ENCODE measurements around the gene GUK1.
"Not testable (repeated sequence)": the region's sequence is repeated elsewhere in the genome, so short reads cannot be mapped to it uniquely, and the experiment has no call there.

The GUK1 gene

GRCh38 chr1:228165372-228166169 lies 25.5 kb downstream of the GUK1 start, which contains the start of gene IBA57:
IBA57 (plus strand) TSS chr1:228165804; CDS start chr1:228165817, 13 bp downstream.
- no peak for FAIRE-seq

DNA sequence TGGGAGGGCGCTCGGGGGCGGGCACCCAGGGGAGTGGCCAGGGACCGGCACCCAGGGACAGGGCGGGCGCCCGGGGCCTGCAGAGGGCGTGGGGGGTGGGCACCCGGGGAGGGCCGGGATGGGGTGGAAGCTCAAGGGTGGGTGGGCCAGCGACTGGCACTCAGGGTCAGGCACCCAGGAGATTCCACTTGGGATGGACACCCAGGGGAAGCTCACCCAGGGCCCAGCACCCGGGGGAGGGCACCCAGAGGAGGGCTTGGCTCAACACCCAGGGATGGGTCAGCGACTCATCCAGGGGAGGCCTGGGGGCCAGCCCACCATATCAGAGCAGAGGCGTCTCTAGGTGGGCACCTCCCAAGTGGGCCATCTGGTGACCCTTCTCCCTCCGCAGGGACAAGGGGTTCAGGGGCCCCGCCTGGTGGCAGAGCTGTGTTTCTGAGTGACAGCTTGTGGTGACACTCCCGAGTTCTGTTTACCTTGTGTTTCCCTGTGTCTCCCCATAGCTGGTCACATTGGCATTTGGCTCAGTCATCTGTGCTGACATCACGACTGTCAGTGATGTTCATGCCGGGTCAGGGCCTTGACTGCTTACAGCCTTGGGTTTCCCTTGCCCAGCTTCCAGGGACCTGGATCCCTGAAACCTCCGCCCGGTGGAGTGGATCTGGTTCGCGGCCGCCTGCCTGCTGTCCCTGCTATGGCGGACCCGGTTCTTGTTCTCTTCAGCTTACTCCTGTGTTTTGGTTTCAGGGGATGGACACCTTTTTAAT lies 26.3 kb downstream of the GUK1 start:
- FAIRE-seq = no peak

GRCh38 chr1:228168563-228169270 lies 28.6 kb downstream of the GUK1 start:
- no peak for FAIRE-seq

- no peak for FAIRE-seq
Measured at GRCh38 chr1:228169345-228169744, 29.3 kb downstream of the GUK1 start.

- FAIRE-seq = no peak
Measured at GRCh38 chr1:228170666-228171065, 30.6 kb downstream of the GUK1 start.

DNA sequence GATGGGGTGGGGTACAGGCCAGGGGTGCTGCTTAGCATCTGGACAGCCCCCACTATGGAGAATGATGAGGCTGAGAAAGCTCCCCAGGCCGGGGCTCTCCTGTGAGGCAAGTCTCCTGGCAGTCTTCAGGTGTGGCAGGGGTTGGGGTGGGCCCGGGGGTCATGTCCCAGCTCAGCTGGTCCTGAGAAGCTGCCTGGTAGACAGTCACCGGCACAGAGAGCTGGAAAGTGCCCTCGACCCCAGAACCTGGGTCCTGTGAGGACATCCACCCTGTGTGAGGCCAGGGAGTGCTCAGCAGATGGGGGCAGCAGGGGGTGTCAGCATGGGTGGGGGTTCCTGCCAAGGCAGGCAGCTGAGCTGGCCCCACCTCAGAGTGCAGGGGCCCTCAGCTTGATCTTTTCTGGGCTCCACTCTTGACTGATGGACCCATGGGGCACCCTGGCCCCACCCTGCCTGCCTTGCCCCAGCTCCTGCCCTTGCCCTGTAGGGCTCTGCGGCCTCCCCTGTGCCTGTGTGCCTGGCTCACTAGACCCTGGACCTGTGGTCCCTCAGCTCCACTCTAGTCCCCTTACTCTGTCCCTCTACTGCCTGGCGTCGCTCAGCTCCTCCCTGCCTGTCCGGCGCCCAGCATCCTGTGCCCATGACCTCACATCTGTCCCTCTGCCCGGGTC lies 31.3 kb downstream of the GUK1 start:
- no peak for FAIRE-seq

GRCh38 chr1:228172591-228173527 lies 32.8 kb downstream of the GUK1 start:
- FAIRE-seq = no peak

DNA sequence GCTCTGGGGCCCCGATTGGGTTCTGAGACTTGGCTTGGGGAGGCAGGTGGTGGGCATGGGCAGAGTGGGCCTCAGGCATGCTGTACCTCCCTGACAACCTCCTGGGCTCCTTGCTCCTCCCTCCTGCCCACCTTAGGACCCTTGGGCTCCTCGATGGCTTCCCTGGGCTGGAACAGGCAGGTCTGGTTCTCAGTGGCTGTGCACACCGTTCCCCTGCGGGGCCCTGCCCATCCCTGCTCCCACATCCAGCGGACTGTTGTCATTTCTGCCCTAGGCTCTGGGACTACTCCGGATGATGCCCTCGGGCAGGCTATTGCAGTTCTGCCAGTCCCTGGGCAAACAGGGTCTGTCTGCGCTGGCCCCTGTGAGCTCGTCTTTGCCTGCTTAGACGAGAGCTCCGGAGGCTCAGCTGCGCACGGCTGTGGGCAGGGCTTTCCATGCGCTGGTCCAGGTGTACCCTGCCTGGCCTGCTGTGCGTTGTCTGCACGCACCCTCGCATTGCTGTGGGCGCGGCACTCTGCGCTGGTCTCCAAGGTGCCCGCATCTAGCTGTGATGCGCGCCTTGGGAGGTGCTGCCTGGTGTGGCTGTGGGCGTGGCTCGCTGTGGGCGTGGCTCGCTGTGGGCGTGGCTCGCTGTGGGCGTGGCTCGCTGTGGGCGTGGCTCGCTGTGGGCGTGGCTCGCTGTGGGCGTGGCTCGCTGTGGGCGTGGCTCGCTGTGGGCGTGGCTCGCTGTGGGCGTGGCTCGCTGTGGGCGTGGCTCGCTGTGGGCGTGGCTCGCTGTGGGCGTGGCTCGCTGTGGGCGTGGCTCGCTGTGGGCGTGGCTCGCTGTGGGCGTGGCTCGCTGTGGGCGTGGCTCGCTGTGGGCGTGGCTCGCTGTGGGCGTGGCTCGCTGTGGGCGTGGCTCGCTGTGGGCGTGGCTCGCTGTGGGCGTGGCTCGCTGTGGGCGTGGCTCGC lies 33.7 kb downstream of the GUK1 start:
- FAIRE-seq = not testable (repeated sequence)

- no peak for FAIRE-seq
Measured at GRCh38 chr1:228174482-228175315, 34.6 kb downstream of the GUK1 start.

DNA sequence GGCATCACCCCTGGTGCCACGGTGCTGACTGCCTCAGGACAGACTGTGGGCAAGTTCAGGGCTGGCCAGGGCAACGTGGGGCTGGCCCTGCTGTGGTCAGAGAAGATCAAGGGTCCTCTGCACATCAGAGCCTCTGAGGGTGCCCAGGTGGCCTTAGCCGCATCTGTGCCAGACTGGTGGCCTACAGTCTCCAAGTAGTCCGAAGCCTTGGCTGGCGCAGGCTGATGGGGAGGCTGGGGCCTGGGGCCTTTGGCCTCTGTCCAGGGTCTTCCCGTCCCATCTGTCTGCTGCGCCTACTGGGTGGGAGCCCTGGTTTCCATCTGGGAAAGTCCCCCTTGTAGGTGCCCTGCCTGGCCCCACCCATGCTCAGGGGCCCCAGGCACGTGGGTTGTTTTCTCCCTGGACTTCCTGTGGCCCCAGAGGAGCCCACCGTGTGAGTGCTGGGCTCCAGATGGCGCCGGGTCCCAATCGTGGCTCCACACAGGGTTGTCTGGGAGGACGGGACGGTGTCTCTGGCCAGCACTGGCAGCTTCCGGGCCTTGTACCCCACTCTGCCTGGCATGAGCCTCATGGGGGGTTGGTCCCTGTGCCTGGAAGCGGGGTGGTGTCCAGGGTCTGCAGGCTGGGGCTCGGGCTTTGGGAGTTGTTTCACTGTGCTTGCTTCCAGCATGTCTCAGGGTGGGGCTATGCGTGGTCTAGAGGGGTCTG lies 35.4 kb downstream of the GUK1 start:
- no peak for FAIRE-seq

GRCh38 chr1:228176024-228176395 lies 35.9 kb downstream of the GUK1 start:
- FAIRE-seq = no peak

DNA sequence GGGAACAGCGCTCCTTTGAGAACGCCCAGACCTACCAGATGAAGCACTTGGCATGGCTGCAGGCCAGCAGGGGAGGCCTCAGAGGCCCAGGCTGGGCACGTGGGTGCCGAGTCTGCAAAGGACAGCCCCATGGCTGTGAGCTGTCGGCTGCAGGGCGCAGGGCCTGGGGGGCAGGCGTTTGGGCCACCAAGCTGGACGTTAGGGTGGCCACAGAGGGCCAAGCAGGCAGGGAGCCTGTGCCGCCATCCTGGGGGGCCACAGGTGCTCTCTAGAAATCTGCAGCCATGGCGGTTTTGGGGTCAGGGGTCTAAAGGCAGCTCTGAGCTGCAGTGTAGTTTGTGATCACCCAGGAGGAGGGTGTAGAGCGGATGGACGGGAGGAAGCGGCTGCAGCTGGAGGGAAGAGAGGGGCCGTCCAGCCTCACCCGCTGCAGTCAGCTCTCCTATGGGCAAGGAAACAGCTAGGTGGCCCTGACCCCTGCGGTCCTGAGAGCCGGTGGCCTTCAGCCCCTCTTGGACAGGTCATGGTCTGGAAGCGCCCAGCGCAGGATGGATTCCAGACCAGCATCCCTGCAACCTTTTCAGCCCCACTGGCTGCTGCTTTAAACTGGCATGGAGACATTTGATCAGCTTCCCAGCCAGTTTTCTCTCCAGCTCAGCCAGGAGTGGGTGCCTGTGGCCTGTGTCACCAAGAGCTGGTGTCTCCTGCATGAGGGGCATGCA lies 36.5 kb downstream of the GUK1 start:
- FAIRE-seq = no peak

DNA sequence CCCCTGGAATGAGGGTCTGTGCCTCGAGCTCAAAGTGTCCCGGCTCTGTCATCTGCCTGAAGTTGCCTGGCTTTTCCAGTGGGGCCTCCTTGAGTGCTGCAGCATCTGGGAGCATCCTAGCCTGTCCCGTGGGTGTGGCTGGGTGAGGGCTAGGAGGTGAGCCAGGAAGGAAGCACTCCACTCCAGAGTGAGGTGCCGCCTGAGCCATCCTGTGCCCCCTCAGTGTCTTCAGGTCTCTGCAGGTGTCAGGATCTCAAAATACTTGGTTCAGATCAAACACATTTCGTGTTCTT lies 37.0 kb downstream of the GUK1 start:
- no peak for FAIRE-seq

GRCh38 chr1:228177721-228178710 lies 37.9 kb downstream of the GUK1 start:
- FAIRE-seq = no peak

DNA sequence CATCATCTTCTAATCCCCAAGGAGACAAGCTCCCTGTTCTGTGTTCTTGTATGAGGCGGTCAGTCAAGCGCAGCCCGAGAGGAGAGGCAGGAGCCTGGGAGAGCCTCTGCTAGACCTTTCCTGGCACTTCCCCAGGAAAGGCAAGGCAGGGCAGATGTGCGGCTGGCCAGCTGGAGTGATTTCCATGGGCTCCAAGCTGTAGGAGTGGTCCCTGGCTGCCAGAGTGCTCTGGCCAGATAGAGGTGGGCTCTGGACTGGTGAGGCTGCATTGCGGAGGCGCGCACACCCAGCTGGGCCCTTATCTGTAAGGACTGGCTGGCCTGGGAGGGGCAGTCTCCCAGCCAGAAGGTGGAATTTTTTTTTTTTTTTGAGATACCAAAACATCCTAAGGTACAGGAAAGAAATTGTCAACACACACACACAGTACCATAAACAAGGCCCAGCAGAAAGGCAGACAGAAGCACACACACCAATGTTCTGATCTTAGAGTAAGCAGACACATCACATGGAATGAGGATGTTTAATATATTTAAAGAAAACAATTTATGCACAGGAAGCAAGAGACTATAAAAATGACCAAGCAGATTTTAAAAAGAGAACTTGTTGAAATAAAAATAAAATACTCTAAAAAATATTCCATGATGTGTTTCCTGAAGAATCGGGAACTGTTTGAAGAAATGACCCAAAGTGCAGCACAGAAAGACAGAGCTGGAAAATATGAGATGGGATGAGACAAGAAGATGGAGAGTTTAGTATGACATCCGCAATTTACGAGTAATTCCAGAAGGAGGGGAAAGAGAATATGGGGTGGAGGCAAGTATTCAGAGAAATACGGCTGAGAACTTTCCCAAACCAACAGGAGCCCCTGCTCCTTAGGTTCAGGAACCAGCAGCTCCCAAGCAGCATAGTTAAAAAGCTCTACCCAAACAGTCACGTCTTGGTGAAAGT lies 38.9 kb downstream of the GUK1 start:
- FAIRE-seq = no peak

Measured in A204.1 (cell line).